ENCODE results near the gene ADAM10.

GRCh38 chr15:58738046-58738707, 11.3 kb downstream of the ADAM10 start:
- no peak for TF ChIP-seq POLR2AphosphoS5 (IDR thresholded peaks at IDR 0.05)
- no peak for TF ChIP-seq CTCF (IDR thresholded peaks at IDR 0.05)

All from breast epithelium (tissue), 3 donors.